HG02870 (cell line): ENCODE results near the gene CPXM2.

ENCODE experiments used
- ATAC-seq: cut with Tn5 transposase; IDR thresholded peaks from one replicate; pipeline ENCODE4 v1.9.1; 2021; ENCODE audit warnings: mild to moderate bottlenecking, moderate library complexity; ENCODE audit not compliant: unreplicated experiment

CPXM2 gene

GRCh38 chr10:123704076-123704475, 187.5 kb downstream of the CPXM2 start:
- ATAC-seq = no peak

GRCh38 chr10:123703195-123703790, 188.3 kb downstream of the CPXM2 start:
- ATAC-seq = no peak
